ENCODE results near the gene UBASH3B.

DNA sequence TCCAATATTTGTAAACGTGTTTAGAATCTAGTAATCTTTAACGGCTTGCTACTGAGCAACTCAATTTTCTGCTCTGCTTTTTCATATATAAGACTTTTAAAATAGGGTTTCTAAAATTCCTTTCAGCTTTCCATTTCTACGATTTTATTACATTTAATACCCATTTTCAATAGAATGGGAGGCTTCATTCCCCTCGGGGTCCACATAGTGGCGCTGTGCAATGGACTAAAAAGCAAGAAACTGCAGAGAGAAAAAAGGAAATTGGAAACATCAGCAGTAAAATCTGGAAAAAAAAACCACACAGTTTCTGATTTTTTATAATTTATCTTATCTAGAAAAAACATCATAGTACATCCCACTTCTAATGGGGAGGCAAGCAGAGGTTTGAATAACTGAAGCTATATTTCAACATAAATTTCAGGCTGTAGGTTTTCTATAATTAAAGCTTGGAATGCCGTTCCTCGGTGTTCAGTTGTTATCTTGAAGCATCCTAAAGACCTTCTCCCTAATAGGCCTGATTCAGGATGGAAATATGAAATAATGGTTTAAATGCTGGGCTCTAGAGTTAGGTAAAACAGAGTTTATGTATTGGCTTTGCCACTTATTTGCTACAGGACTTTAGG is 208.3 kb downstream of the UBASH3B start:
- TF ChIP-seq GATA2 (IDR thresholded peaks at IDR 0.05; ENCODE audit: low read depth, low read length) (no peak), GATA3 (IDR thresholded peaks at IDR 0.05; ENCODE audit: low read depth, low read length) (no peak)
